Cardiac muscle cell (in vitro differentiated cells and primary cell): Measurements from ENCODE around the gene DSTN. TPM values are rescaled to one million over a fixed set of nuclear protein-coding genes. Genes with fewer than 3 reads are reported as not detected.

Experiments used
- DNase-seq, 2 donors: peaks; one replicate each; pipeline versions ENCODE4 v3.0.0 to v3.0.0-alpha.2; 2010 to 2017; ENCODE audit warnings: low read depth in 1 of 2, low spot score in 1 of 2
- H3K27ac ChIP-seq: fragments of 200-600 bp; sonication (generic); 2 replicates; pipeline ENCODE4 v1.5.1; 2016
- H3K27me3 ChIP-seq: fragments of 200-600 bp; sonication (generic); 2 replicates; pipeline ENCODE4 v1.6.0; 2016; ENCODE audit warnings: control low read depth
- H3K36me3 ChIP-seq: fragments of 200-600 bp; sonication (generic); 2 replicates; pipeline ENCODE4 v1.5.1; 2016; ENCODE audit warnings: control low read depth
- H3K4me1 ChIP-seq: fragments of 200-600 bp; sonication (generic); 2 replicates; pipeline ENCODE4 v1.8.1; 2017; ENCODE audit warnings: low read depth, mild to moderate bottlenecking, mixed run types
- H3K4me3 ChIP-seq: fragments of 200-600 bp; sonication (generic); 2 replicates; pipeline ENCODE4 v1.5.1; 2016; ENCODE audit warnings: mild to moderate bottlenecking
- H3K9me3 ChIP-seq: fragments of 200-600 bp; sonication (generic); 2 replicates; pipeline ENCODE4 v1.5.1; 2017; ENCODE audit warnings: low read depth, mild to moderate bottlenecking, control low read depth
- CTCF ChIP-seq: IDR thresholded peaks from 2 replicates; pipeline ENCODE4 v1.5.1; 2012; ENCODE audit warnings: low read depth, mild to moderate bottlenecking, low read length
- polyA plus RNA-seq: library from polyadenylated mRNA; unstranded; fragments of >200 nt; fragmentation: Nextera tagmentation; extraction: Ambion mirVana; gene quantifications from 2 replicates; pipeline ENCODE4 v1.2.1, GENCODE V29; 2016
- total RNA-seq: library from RNA; depleted of rRNA; stranded (reverse); fragments of >200 nt; gene quantifications from 2 replicates; pipeline ENCODE4 v1.2.3, GENCODE V29; 2016

The DSTN gene
- total and polyA plus RNA-seq, 2 experiments from 2014 or later, result 231 to 743 TPM

- H3K27ac ChIP-seq, result no peak overlapping the region
- no peaks in the 10 kb centered on the region for H3K27me3 ChIP-seq
- peaks cover 35% of the 10 kb centered on the region for H3K4me1 ChIP-seq
Observed at GRCh38 chr20:17641993-17642392, 72.1 kb downstream of the DSTN start.

GRCh38 chr20:17642404-17643269, 72.8 kb downstream of the DSTN start:
- no peaks in the 10 kb centered on the region for H3K27me3 ChIP-seq
- peaks cover 7% of the 10 kb centered on the region for H3K36me3 ChIP-seq
- H3K9me3 ChIP-seq, result no peaks in the 10 kb centered on the region
- no peak for DNase-seq
- no peak overlapping the region for H3K27ac ChIP-seq
- H3K4me1 ChIP-seq, result peaks cover 40% of the 10 kb centered on the region
- TF ChIP-seq CTCF, result no peak
- no peak overlapping the region for H3K4me3 ChIP-seq

More at GRCh38 chr20:17641993-17642392, 72.1 kb downstream of the DSTN start:
- no peaks in the 10 kb centered on the region for H3K9me3 ChIP-seq
- no peak overlapping the region for H3K4me3 ChIP-seq
- peaks cover 7% of the 10 kb centered on the region for H3K36me3 ChIP-seq
- no peak for DNase-seq
- TF ChIP-seq CTCF, result no peak

GRCh38 chr20:17643531-17644188, 73.8 kb downstream of the DSTN start:
- DNase-seq, result no peak
- Histone ChIP-seq H3K4me3 (no peak overlapping the region), H3K4me1 (peaks cover 50% of the 10 kb centered on the region), H3K36me3 (peaks cover 7% of the 10 kb centered on the region), H3K27me3 (no peaks in the 10 kb centered on the region), H3K9me3 (no peaks in the 10 kb centered on the region), H3K27ac (peak overlapping the region; percentile 2)
- TF ChIP-seq CTCF, result no peak

- Histone ChIP-seq H3K4me1 (peaks cover 57% of the 10 kb centered on the region), H3K27me3 (no peaks in the 10 kb centered on the region), H3K4me3 (no peak overlapping the region), H3K36me3 (peaks cover under 1% of the 10 kb centered on the region), H3K9me3 (no peaks in the 10 kb centered on the region), H3K27ac (peak overlapping the region; percentile 2)
- DNase-seq, result peak in 1 of 2 donors; percentile 15
- TF ChIP-seq CTCF, result no peak
Observed at GRCh38 chr20:17644451-17644850, 74.6 kb downstream of the DSTN start.

- no peak for TF ChIP-seq CTCF
- no peaks in the 10 kb centered on the region for H3K9me3 ChIP-seq
- H3K27ac ChIP-seq, result peak overlapping the region; percentile 2
- H3K27me3 ChIP-seq, result no peaks in the 10 kb centered on the region
- DNase-seq, result no peak
- no peaks in the 10 kb centered on the region for H3K36me3 ChIP-seq
- H3K4me3 ChIP-seq, result no peak overlapping the region
- peaks cover 59% of the 10 kb centered on the region for H3K4me1 ChIP-seq
Observed at GRCh38 chr20:17645010-17645409, 75.1 kb downstream of the DSTN start.
